GM21390 (cell line): ENCODE data around the gene WDR37.
"Not testable (repeated sequence)": the region's sequence is repeated elsewhere in the genome, so short reads cannot be mapped to it uniquely, and the experiment has no call there.

Source experiments
- ATAC-seq: cut with Tn5 transposase; IDR thresholded peaks from one replicate; pipeline ENCODE4 v1.9.1; 2021; ENCODE audit not compliant: unreplicated experiment

WDR37 gene

DNA sequence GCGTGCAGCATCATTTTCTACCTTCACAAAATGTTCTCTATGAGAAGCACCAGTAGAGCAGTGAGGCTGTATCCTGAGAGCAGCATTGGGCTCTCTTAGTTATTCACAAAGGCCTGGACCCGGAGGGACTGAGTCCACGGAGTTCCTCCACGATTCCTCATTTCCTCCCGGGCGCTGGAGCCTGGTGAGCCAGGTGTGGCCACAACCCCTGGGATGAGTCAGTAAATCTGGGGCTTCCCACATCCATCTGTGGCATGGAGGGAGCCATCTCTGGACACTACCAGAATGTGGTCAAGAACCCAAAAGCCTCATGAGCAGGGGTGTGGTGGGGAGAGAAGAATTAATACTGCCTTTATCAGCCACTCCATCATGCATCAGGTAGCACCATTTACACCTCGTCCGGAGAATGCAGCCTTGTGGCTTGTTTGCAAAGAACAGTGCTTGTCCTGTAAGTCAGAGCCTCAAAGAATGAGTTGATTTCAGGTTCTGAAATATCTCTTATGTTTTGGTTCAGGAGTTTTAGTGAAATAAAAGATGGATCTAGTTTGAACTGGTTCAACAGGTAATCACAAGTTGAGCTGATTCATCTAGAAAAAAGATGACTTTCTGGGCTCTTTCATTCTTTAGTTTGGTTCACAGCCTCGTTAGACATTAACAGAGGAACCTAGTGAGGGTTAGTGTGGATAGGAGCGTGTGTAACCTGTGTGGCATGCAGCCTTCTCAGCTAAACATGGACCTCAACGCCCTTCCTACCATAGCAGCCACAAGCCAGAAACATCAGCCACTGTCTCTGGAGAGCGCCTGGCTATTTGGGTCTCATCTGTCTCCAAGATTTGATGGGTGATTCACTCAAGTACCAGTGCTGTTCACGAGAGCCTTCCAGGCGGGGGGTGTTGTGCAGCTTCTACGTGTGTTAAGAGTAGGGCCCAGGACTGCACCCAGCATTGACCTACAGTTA, 95.2 kb downstream of the WDR37 start:
- no peak for ATAC-seq

DNA sequence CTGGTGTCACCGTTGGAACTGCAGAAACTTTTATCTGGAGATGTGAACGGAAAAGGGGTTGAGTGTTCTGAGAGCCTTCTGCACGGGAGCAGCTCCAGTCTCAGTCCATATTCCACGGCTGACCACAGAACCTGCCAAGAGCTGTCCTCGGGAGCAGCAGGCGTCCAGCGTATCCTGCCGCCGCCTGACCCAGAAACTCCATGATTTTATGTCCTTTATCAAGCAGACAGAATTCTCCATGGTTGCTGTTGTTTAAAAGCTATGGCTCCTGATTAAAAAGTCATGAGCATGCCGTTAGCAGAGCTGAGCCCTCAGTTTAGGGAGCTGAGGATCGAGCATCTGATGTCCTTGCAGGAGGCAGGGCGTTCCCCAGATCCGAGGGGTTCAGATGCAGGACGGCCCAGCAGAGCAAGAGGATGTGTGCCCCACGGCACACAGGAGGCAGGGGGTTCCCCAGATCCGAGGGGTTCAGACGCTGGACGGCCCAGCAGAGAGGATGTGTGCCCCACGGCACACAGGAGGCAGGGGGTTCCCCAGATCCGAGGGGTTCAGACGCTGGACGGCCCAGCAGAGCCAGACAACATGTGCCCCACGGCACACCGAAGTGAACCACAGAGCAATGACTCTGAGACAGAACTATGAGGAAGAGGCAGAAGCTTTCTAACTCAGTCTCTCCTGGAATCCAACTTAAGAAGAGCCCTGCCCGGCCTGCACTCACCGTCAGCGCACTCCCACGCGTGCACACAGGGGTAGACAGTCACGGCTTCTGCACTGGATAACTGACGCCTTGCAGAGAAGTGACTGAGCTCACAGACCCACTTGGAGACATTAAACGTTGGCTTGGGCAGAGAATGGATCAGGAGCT, 96.4 kb downstream of the WDR37 start:
- ATAC-seq = no peak

- no peak for ATAC-seq
Measured at GRCh38 chr10:1153251-1153763, 97.1 kb downstream of the WDR37 start.

- ATAC-seq = no peak
Measured at GRCh38 chr10:1153805-1154351, 97.7 kb downstream of the WDR37 start.

GRCh38 chr10:1154531-1155295, 98.5 kb downstream of the WDR37 start:
- ATAC-seq = no peak

GRCh38 chr10:1155791-1156615, 99.8 kb downstream of the WDR37 start:
- no peak for ATAC-seq

GRCh38 chr10:1156616-1156886, 100.4 kb downstream of the WDR37 start:
- ATAC-seq = no peak

DNA sequence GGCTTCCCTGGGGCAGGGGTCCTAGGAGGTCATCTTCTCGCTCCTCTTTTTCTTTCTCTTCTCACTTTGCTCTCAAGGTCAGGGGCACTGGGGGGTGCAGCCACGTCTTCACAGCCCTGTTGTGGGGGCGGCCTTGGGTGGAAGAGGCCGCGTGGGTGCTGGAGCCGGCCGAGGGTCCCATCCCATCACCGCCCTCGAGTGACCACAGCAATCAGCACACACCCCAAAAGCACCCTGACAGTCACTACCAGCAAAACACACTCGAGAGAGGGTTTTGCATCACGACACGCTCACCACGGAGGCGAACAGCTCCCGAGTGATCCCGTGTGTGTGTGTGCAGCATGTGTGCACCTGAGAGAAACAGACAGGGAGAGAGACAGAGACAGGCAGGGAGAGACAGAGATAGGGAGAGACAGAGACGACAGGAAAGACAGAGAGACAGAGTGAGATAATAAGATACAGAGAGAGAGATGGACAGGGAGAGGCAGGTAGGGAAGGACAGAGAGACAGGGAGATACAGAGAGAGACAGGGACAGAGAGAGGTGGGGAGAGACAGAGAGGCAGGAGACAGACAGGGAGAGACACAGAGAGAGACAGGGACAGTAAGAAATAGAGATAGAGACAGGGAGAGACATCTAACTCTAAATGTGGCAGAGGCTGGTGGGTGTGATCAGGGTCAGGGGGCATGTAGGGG, 100.9 kb downstream of the WDR37 start:
- no peak for ATAC-seq

GRCh38 chr10:1157615-1157933, 101.4 kb downstream of the WDR37 start:
- ATAC-seq = no peak

GRCh38 chr10:1158066-1158465, 101.9 kb downstream of the WDR37 start:
- no peak for ATAC-seq

DNA sequence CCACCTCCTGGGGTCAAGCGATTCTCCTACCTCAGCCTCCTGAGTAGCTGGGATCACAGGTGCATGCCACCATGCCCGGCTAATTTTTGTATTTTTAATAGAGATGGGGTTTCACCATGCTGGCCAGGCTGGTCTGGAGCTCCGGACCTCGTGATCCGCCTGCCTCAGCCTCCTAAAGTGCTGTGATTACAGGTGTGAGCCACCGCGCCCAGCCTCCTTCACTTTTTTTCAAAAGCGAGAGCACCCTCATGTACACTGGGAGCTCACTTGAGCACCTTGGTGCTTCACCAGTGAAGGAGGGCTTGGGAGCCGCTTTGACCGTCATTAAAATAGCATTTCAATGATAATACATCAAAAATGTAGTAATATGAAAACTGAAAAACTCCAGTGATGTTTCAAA, 102.4 kb downstream of the WDR37 start:
- not testable (repeated sequence) for ATAC-seq

GRCh38 chr10:1159131-1160061, 103.2 kb downstream of the WDR37 start:
- no peak for ATAC-seq

DNA sequence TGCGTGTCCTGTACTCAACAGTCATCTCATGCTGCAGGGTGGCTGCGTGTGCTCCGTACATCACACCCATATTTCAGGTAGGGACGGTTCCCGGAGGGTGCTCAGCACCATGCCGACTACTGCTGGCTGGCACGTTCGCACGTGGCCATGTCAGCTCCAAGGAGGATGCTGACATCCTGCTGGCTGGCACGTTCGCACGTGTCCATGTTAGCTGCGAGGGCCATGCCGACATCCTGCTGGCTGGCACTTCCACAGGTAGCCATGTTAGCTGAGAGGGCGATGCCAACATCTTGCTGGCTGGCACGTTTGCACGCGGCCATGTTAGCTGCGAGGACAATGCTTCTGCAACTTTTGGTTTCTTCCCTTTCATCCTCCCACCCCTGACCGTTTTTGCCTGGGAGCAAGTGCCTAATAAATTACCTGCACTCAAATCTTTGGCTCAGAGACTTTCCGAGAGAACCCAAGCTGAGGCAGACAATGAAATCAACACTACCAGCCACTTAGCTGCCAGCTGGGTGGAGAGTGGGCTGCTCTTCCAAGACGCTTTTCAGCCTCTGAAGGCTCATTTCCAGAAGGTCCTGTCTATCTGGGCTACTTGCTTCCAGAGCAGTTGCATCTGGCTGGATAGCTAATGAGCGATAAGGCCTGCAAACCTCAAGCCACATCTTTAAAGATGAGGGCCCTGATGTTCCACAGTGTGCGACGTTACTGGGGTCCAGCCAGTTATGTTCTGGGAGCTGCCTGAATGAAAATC, 104.6 kb downstream of the WDR37 start:
- no peak for ATAC-seq

DNA sequence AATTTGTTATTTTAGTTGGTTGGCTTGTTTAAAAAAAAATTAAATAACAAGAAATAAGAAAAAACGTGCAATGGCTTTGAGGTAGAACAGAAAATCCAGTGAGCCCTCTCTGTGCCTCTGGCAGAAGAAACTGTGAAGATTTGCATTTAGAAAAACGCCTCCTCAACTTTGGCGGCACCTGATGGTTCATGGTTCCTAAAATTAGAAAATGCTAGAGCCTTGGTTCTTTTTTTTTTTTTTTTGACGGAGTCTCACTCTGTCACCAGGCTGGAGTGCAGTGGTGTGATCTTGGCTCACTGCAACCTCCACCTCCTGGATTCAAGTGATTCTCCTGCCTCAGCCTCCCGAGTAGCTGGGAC, 105.1 kb downstream of the WDR37 start:
- ATAC-seq = not testable (repeated sequence)

- no peak for ATAC-seq
Measured at GRCh38 chr10:1162481-1163203, 106.5 kb downstream of the WDR37 start.

GRCh38 chr10:1163204-1163660, 107.0 kb downstream of the WDR37 start:
- no peak for ATAC-seq

DNA sequence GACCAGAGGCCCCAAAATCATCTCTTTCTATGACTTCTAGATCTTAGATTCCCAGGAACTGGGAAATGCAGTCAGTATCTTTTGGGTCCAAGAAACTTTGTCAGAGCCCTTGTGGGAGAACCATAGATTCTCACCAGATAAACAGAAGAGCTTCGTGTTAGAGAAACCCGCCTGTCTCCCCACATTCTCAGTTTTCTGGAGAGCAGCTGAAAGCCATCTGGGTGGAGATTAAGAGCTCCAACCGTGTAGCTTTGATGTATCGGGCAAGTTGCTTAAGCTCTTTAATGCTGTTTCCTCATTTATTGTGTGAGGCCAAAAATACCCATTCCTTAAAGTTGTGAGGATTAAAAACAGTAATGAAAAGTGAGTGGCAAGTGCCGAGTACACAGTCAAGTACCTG, 107.6 kb downstream of the WDR37 start:
- ATAC-seq = no peak
